Large intestine (tissue), 3 donors: ENCODE measurements around the gene HEXD. TPM values are rescaled to one million over a fixed set of nuclear protein-coding genes. Genes with fewer than 3 reads are reported as not detected.

Experiments used
- DNase-seq, 2 donors: peaks; one replicate each; pipeline versions ENCODE4 v3.0.0 to v3.0.0-alpha.2; 2013
- H3K27ac ChIP-seq: one replicate; pipeline ENCODE4 v1.5.1; 2013; ENCODE audit warnings: low read length
- H3K27me3 ChIP-seq: 2 replicates; pipeline ENCODE4 v1.6.1; 2013; ENCODE audit warnings: low read length; ENCODE audit not compliant: control insufficient read depth, insufficient read depth
- H3K36me3 ChIP-seq: 2 replicates; pipeline ENCODE4 v1.6.1; 2013; ENCODE audit warnings: low read length; ENCODE audit not compliant: control insufficient read depth, insufficient read depth
- H3K4me1 ChIP-seq: one replicate; pipeline ENCODE4 v1.6.1; 2013; ENCODE audit warnings: low read length; ENCODE audit not compliant: control insufficient read depth, insufficient read depth
- H3K4me3 ChIP-seq: one replicate; pipeline ENCODE4 v1.5.1; 2013; ENCODE audit warnings: low read length
- H3K9me3 ChIP-seq: one replicate; pipeline ENCODE4 v1.6.1; 2013; ENCODE audit warnings: mild to moderate bottlenecking, low read depth, low read length, moderate library complexity; ENCODE audit not compliant: control insufficient read depth
- WGBS: methylation state at CpG from one replicate; pipeline ENCODE4 v1.1.5; 2013; ENCODE audit warnings: low lambda C conversion rate; ENCODE audit not compliant: insufficient coverage; 5-methylcytosine and 5-hydroxymethylcytosine counted together
- polyA plus RNA-seq: library from polyadenylated mRNA; unstranded; fragments of 120-200 nt; gene quantifications from one replicate; pipeline ENCODE4 v1.2.1, GENCODE V29; 2013

HEXD gene
- polyA plus RNA-seq, 1 donor: 50.4 TPM

DNA sequence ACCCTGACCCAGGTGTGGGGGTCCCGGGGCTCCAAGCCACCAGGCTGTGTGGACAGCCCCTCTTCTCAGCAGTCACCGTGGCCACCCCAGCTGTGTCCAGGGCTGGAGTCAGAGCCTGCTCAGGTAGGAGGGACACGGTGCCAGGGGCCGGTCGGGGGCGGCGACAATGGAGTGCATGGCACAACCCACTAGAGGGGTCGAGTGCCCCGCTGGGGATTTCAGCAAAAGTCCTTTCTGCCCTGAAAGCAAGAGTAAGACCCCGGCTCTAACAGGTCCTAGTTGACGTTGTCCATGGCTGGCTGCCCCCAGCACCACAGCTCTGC is 35.3 kb upstream of the HEXD start:
- Histone ChIP-seq H3K9me3 (no peaks in the 10 kb centered on the region), H3K4me3 (no peak overlapping the region), H3K4me1 (peaks cover 9% of the 10 kb centered on the region), H3K27ac (no peak overlapping the region), H3K27me3 (peaks cover 64% of the 10 kb centered on the region), H3K36me3 (no peaks in the 10 kb centered on the region)
- DNase-seq: no peak
- WGBS: no CpG with 5 or more reads among the region's 11 CpGs

DNA sequence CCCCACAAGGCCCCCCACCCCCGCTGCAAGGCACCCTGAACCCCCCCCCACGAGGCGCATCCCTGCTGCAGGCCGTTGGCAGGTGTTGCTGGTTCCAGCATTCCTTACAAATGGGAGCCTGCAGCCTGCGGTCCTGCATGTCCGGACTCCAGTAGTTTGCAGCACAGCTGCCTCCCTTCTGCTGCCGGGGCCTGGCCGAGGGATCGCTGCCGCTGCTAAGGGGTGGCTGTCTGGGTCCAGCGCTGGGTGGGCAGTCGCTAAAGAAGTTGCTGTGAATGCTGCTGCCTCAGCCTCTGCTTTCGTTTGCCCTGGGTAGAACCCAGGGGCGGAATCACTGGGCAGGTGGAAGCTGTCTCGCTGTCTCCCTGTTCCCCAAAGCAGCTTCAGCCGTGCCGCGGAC is 34.7 kb upstream of the HEXD start:
- no peak overlapping the region for H3K27ac ChIP-seq
- H3K36me3 ChIP-seq: no peaks in the 10 kb centered on the region
- H3K9me3 ChIP-seq: peaks cover 2% of the 10 kb centered on the region
- DNase-seq: no peak
- H3K4me3 ChIP-seq: no peak overlapping the region
- H3K4me1 ChIP-seq: peaks cover 9% of the 10 kb centered on the region
- H3K27me3 ChIP-seq: peaks cover 61% of the 10 kb centered on the region
- no CpG with 5 or more reads among the region's 18 CpGs for WGBS

DNA sequence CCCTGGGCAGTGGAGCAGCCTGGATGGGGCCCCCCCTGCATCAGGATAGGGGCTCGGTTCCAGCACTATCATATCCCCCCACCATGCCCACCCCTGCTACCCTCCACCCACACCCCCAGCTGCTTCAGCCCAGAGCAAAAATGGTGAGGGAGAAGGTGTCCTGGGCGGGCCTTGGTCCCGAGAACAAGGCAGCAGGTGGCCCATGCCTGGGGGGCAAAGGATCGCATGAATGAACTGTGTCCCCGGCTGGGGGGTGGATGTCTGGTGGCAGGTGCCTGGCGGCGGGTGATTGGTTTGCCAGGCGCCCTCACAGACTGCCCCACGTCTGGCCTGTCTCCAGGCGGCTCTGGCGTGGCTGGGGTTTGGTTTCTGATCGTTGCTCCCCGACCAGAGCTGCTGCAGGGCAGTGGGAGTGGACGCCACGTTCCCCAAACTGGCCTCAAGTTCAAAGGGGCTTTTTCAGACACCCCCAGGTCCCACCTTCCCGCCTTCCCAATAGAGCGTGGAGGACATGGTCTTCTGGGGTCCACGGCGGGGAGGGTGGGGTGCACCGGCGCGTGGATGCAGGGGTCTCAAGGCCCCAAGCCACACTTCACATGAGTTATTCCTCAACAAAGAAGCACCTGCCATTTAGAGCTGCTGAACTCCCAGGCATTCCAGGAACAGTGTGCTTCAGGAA is 34.0 kb upstream of the HEXD start:
- H3K9me3 ChIP-seq: peaks cover 2% of the 10 kb centered on the region
- H3K27ac ChIP-seq: no peak overlapping the region
- no peaks in the 10 kb centered on the region for H3K36me3 ChIP-seq
- no peak for DNase-seq
- peaks cover 56% of the 10 kb centered on the region for H3K27me3 ChIP-seq
- peaks cover 9% of the 10 kb centered on the region for H3K4me1 ChIP-seq
- no CpG with 5 or more reads among the region's 22 CpGs for WGBS
- H3K4me3 ChIP-seq: no peak overlapping the region

DNA sequence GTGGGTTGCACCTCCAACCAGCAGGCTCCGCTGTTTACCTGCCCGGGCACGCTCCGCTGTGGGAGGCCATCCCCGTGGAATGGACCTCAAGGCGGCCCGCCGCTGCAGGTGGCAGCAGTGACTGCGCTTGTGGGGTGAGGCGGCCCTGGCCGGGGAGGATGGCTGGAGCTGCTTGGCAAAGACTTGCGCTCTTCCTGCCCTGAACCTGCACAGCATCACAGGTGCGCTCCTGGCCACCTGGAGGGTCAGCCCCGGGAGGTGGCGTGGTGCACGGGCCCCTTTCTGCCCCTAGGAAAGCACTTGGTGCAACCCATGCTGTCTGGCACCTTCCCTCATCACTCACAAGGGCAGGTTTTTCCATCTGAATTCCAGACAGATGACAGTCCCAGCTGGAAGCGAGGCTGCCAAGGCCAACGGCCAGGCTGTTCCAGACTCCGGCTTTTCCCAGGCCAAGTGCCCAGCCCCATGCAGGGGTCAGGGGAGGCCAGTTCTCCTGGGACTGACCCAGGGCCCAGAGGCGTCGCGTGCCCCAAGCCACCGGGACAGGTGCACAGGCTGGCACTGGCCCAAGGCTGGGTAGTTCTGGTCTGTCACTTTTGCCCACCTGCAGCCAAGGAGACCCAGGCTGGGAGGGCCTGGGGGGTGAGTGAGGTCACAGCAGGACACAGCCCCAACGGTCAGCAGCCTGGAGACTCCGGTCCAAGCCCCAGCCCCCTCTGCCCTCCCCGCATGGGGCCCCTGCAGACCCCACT is 33.2 kb upstream of the HEXD start:
- peaks cover 2% of the 10 kb centered on the region for H3K9me3 ChIP-seq
- H3K4me3 ChIP-seq: no peak overlapping the region
- no peaks in the 10 kb centered on the region for H3K36me3 ChIP-seq
- DNase-seq: peak in 1 of 2 donors; percentile 27
- no peak overlapping the region for H3K27ac ChIP-seq
- no CpG with 5 or more reads among the region's 26 CpGs for WGBS
- H3K4me1 ChIP-seq: peaks cover 9% of the 10 kb centered on the region
- peaks cover 49% of the 10 kb centered on the region for H3K27me3 ChIP-seq

DNA sequence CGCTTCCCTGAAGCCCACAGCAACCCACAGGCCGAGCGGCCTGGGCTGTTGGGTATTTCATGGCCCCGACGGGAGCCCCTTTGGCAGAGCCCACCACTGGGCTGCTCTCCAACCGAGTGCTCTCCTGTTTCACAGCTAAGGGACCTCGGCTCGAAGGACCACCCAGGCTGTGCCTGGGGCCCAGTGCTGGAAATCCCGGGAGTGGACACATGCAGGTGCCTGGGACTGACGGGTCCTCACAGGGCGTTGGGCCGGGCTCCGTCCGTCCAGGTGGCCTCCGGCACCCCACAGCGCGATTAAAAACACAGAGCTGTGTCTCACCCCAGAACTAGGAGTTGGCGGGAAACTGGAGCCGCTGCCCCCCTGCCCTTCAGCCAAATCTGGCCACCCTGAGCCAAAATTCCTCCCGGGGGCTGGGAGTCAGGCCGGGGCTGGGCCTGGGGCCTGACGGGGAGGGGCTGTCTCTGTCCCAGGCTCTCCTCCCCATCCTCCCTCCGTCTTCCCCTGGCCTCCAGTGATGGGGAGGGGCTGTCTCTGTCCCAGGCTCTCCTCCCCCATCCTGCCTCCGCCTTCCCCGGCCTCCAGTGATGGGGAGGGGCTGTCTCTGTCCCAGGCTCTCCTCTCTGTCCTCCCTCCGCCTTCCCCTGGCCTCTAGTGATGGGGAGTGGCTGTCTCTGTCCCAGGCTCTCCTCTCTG is 32.4 kb upstream of the HEXD start:
- Histone ChIP-seq H3K27me3 (peaks cover 44% of the 10 kb centered on the region), H3K9me3 (peaks cover 2% of the 10 kb centered on the region), H3K27ac (no peak overlapping the region), H3K4me3 (no peak overlapping the region), H3K36me3 (no peaks in the 10 kb centered on the region), H3K4me1 (peaks cover 9% of the 10 kb centered on the region)
- DNase-seq: no peak
- WGBS: no CpG with 5 or more reads among the region's 26 CpGs

DNA sequence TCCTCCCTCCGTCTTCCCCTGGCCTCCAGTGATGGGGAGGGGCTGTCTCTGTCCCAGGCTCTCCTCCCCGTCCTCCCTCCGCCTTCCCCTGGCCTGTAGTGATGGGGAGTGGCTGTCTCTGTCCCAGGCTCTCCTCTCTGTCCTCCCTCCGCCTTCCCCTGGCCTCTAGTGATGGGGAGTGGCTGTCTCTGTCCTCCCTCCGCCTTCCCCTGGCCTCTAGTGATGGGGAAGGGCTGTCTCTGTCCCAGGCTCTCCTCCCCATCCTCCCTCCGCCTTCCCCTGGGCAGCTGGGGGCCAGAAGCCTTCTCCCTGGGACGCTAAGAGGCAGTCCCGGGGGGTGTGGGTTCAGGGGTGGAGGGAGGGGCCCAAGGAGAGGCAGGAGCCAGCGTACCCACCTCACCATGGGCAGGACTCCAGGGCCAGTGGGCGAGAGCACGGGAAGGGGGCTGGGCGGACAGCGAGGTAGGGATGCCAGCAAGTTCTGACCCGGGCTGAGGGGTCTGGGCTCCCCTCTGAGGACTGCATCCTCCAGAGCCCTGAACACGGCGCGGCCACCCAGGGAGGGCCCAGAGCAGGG is 31.8 kb upstream of the HEXD start:
- Histone ChIP-seq H3K9me3 (peaks cover 2% of the 10 kb centered on the region), H3K4me3 (no peak overlapping the region), H3K4me1 (peaks cover 9% of the 10 kb centered on the region), H3K36me3 (no peaks in the 10 kb centered on the region), H3K27me3 (peaks cover 39% of the 10 kb centered on the region), H3K27ac (no peak overlapping the region)
- DNase-seq: no peak
- WGBS: no CpG with 5 or more reads among the region's 17 CpGs

DNA sequence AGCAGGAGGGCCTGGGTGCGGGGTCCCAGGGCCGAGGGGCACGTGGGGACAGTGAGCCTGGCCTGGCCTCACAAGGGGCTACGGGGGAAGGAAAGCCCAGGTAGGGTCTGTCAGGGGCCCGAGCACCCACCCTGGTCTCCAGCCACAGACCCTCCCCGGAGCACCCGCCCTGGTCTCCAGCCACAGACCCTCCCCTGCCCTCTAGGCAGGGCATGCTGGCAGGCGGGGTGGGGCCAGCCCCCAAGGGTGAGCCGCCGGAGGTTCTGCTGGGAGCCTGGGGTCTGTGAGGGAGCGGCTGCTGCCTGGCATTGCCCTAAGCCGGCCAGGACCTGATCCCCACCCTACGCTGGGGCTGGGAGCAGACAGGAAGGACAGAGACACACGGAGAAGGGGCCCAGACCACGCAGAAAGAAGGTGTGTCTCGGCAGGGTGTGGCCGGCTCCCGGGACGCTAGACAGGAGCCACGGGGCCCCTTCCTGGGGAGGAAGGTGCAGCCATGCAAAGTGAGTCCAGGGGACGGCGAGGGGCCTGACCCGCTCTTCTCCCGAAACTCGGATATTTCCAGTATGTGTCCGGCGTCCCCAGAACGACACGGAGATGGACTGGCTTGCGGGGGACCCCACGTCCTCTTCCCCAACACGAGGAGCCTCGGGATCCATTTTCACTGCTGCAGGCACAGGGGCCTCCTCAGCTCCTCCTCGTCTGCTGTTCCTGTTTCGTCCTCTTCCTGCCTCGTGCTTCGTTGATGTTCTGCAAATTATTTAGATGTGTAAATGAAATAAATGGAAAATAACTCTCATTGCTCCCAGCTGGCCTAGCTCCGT is 31.1 kb upstream of the HEXD start:
- no peak overlapping the region for H3K4me3 ChIP-seq
- H3K4me1 ChIP-seq: peaks cover 9% of the 10 kb centered on the region
- H3K27me3 ChIP-seq: peaks cover 39% of the 10 kb centered on the region
- H3K9me3 ChIP-seq: peaks cover 2% of the 10 kb centered on the region
- DNase-seq: no peak
- WGBS: no CpG with 5 or more reads among the region's 38 CpGs
- H3K27ac ChIP-seq: no peak overlapping the region
- H3K36me3 ChIP-seq: peaks cover 3% of the 10 kb centered on the region

DNA sequence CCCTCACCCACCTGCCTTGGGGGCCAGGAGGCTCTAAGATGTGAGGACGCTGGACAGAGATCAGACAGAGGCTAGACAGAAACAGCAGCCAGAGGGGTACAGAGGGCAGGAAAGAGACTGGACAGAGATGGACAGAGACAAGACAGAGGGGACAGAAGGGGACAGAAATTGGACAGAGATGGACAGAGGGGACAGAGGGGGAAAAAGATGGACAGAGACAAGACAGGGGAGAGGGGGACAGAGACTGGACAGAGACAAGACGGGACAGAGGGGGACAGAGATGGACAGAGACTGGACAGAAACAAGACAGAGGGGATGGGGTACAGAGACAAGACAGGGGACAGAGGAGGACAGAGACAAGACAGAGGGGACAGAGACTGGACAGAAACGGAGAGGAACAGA is 30.4 kb upstream of the HEXD start:
- H3K36me3 ChIP-seq: peaks cover 7% of the 10 kb centered on the region
- DNase-seq: no peak
- peaks cover 2% of the 10 kb centered on the region for H3K9me3 ChIP-seq
- peaks cover 9% of the 10 kb centered on the region for H3K4me1 ChIP-seq
- H3K27me3 ChIP-seq: peaks cover 39% of the 10 kb centered on the region
- WGBS: 63% methylated on average over 1 of the region's 3 CpGs
- no peak overlapping the region for H3K27ac ChIP-seq
- H3K4me3 ChIP-seq: no peak overlapping the region

DNA sequence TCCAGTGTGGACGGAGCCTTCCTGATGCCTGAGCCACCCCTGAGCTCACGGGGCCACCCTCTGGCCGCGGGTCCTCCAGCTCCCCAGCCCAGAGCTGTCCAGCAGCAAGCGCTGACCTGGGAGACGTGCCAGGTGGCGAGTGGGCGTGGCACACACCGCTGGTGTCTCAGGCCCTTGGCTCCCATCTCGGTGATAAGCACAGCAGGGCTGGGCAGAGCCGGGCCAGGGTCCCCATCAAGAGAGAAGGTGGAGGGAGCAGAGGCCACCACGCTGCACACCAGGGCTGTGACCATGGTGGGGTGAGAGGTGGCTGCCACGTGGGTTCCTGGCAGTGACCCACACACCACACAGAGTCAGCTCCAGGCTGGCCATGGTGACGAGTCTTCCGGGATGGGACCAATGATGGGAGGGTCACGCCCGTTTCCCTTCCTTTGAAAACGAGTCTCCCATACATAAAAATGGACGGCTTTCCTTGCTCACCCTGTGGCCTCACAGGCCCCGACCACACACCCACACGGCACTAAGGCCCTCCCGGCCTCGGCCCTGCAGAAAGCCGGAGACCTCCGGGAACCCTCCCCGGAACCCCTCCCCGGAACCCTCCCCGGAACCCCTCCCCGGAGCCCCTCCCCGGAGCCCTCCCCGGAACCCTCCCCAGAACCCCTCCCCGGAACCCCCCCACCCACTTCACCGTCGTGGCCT is 29.8 kb upstream of the HEXD start:
- Histone ChIP-seq H3K27me3 (peaks cover 39% of the 10 kb centered on the region), H3K9me3 (peaks cover 2% of the 10 kb centered on the region), H3K4me1 (peaks cover 9% of the 10 kb centered on the region), H3K36me3 (peaks cover 14% of the 10 kb centered on the region), H3K27ac (no peak overlapping the region), H3K4me3 (no peak overlapping the region)
- no peak for DNase-seq
- no CpG with 5 or more reads among the region's 34 CpGs for WGBS
